K562 (cell line): ENCODE results near the gene FAM171A2. TPM values are rescaled to one million over a fixed set of nuclear protein-coding genes. Genes with fewer than 3 reads are reported as not detected.

Experiments used
- ADNP ChIP-seq: fragments of 200-800 bp; sonication (Bioruptor generic); IDR thresholded peaks from 2 replicates; pipeline ENCODE4 v1.6.1; 2016; ENCODE audit warnings: missing genetic modification characterization, missing compliant biosample characterization
- ATF3 ChIP-seq, 2 experiments: fragments of 450-650 bp in 1 of 2; sonication (generic) in 1 of 2; formaldehyde crosslinking in 1 of 2; IDR thresholded peaks in 1 of 2; conservative IDR thresholded peaks in 1 of 2; 2 replicates each; pipeline versions ENCODE4 v1.6.1 to v1.8.1; 2016 to 2023; ENCODE audit warnings: mild to moderate bottlenecking in 2 of 2, moderate library complexity in 2 of 2, inconsistent platforms in 1 of 2, missing genetic modification reagents in 1 of 2
- CBX1 ChIP-seq: sonication (generic); IDR thresholded peaks from 2 replicates; pipeline ENCODE4 v1.6.1; 2016; ENCODE audit warnings: antibody characterized with exemption, low read depth, mild to moderate bottlenecking
- CLOCK ChIP-seq: fragments of 250-450 bp; sonication (Bioruptor Pico); IDR thresholded peaks from 2 replicates; pipeline ENCODE4 v1.4.0; 2020; ENCODE audit warnings: mild to moderate bottlenecking, moderate library complexity, borderline replicate concordance
- CREM ChIP-seq: IDR thresholded peaks from 2 replicates; pipeline ENCODE4 v1.6.1; 2014; ENCODE audit warnings: antibody characterized with exemption, low read depth
- GTF2F1 ChIP-seq: IDR thresholded peaks from 2 replicates; pipeline ENCODE4 v1.6.1; 2011; ENCODE audit warnings: low read depth, low read length, improper control_type of control experiment
- MEF2A ChIP-seq: IDR thresholded peaks from 2 replicates; pipeline ENCODE4 v1.6.1; 2011; ENCODE audit warnings: low read depth, mild to moderate bottlenecking, low read length, moderate library complexity; ENCODE audit not compliant: control insufficient read depth
- NBN ChIP-seq: fragments of 450-650 bp; IDR thresholded peaks from 2 replicates; pipeline ENCODE4 v1.6.1; 2016; ENCODE audit warnings: low read depth, mild to moderate bottlenecking
- PHF20 ChIP-seq: fragments of 450-650 bp; IDR thresholded peaks from 2 replicates; pipeline ENCODE4 v1.6.1; 2018; ENCODE audit not compliant: partially characterized antibody
- RAD51 ChIP-seq: fragments of 450-650 bp; IDR thresholded peaks from 2 replicates; pipeline ENCODE4 v1.7.1; 2016; ENCODE audit warnings: low read depth, mild to moderate bottlenecking, borderline replicate concordance
- TAF1 ChIP-seq: IDR thresholded peaks from 2 replicates; pipeline ENCODE4 v1.6.1; 2011; ENCODE audit warnings: mild to moderate bottlenecking, low read length, moderate library complexity; ENCODE audit not compliant: insufficient read depth, control insufficient read depth, severe bottlenecking; ENCODE audit errors: extremely low read depth
- TEAD1 ChIP-seq, 2 experiments: fragments of 450-650 bp in 1 of 2; sonication (generic) in 1 of 2; formaldehyde crosslinking; IDR thresholded peaks; 2 replicates each; pipeline versions ENCODE4 v1.4.0 to v1.8.0; 2020 to 2022; ENCODE audit warnings: mild to moderate bottlenecking in 2 of 2, missing genetic modification reagents in 1 of 2
- ZBTB1 ChIP-seq: sonication (generic); formaldehyde crosslinking; IDR thresholded peaks from 2 replicates; pipeline ENCODE4 v1.8.1; 2023; ENCODE audit warnings: missing genetic modification reagents, low read depth, mild to moderate bottlenecking, borderline replicate concordance
- ZBTB49 ChIP-seq: sonication (generic); formaldehyde crosslinking; IDR thresholded peaks from 2 replicates; pipeline ENCODE4 v1.8.0; 2022; ENCODE audit warnings: missing genetic modification reagents, mild to moderate bottlenecking, borderline replicate concordance
- ZNF507 ChIP-seq: conservative IDR thresholded peaks from 2 replicates; pipeline ENCODE4 v1.6.1; 2017; ENCODE audit warnings: missing genetic modification characterization, missing compliant biosample characterization
- ZNF511 ChIP-seq: sonication (generic); formaldehyde crosslinking; IDR thresholded peaks from 2 replicates; pipeline ENCODE4 v1.8.0; 2022; ENCODE audit warnings: mild to moderate bottlenecking, missing genetic modification reagents
- ZNF589 ChIP-seq: fragments of 200-800 bp; sonication (Bioruptor generic); IDR thresholded peaks from 2 replicates; pipeline ENCODE4 v1.6.1; 2016; ENCODE audit warnings: low read depth, missing genetic modification characterization, missing compliant biosample characterization
- ZNF668 ChIP-seq: fragments of 250-450 bp; sonication (Bioruptor Pico); IDR thresholded peaks from 2 replicates; pipeline ENCODE4 v1.8.0; 2022; ENCODE audit warnings: mild to moderate bottlenecking, inconsistent platforms
- ZNF79 ChIP-seq: fragments of 250-450 bp; sonication (Bioruptor Pico); IDR thresholded peaks from 2 replicates; pipeline ENCODE4 v1.4.0; 2020; ENCODE audit warnings: low read depth, mild to moderate bottlenecking, moderate library complexity
- polyA plus RNA-seq, 8 experiments: library from polyadenylated mRNA; depleted of rRNA in 4 of 8; stranded (reverse) in 5 of 8; unstranded in 3 of 8; fragments of >200 nt; fragmentation: Nextera tagmentation in 2 of 8; fragmentation: Illumina TruSeq in 1 of 8; extraction: Ambion mirVana in 2 of 8; extraction: Trizol in 1 of 8; gene quantifications; 2 replicates each; pipeline versions ENCODE4 v1.2.1 to v1.2.3, GENCODE V29; 2011 to 2014; ENCODE audit warnings: inconsistent platforms in 1 of 8, missing spikeins in 1 of 8
- total RNA-seq, 7 experiments: library from RNA; depleted of rRNA in 6 of 7; stranded (reverse); fragments of >200 nt in 6 of 7; fragmentation: Illumina TruSeq in 2 of 7; extraction: Trizol in 2 of 7; gene quantifications; 2 replicates each; pipeline versions ENCODE4 v1.2.1 to v1.2.3, GENCODE V29; 2011 to 2021; ENCODE audit warnings: low replicate concordance in 1 of 7
- TF ChIP-seq, protein P1 (sequence below): fragments of 200-800 bp; sonication (Bioruptor generic); IDR thresholded peaks from 2 replicates; pipeline ENCODE4 v1.6.1; 2017; ENCODE audit warnings: missing genetic modification characterization, missing compliant biosample characterization

The FAM171A2 gene
- total and polyA plus RNA-seq, 9 of the 15 experiments (the other 6 are each of a cell fraction or from before 2014, with no cell fraction given), result 0.10 to 10.2 (median 2.0) TPM; not detected in 1

DNA sequence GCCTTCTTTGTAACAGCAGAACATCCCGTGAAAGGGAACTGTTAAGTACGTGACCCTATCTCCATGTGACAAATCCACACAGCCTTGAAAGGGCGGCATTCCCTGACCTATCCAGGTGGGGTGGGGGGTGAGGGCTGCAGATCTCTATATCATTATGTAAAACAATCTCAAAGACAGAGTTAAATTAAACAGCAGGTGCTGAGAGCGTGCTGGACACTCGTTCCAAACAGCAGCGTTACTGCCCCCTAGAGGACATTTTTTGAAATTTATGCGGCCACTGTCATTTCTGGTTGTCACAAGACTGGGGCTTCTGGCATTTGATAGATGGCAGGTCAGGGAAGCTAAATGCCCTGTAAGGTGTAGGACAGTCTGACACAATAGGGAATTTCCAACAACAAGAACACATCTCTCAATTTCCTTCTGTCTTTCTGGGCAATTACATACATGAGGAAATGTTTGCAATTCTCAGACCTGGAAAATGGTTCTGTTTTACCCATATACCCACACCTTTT, 32.3 kb downstream of the FAM171A2 start (continued):
- TF ChIP-seq ATF3 (IDR thresholded peaks at IDR 0.05) (no peak), ATF3 (CRISPR knock-in tag; conservative IDR thresholded peaks at IDR 0.05) (no peak), NBN (no peak), CLOCK (CRISPR knock-in tag) (no peak), TEAD1 (CRISPR knock-in tag; IDR thresholded peaks at IDR 0.05) (peak in 1 of 2 experiments; percentile 41; a peak in 1 of 4 replicates), ADNP (tag) (no peak), ZNF589 (no peak), PHF20 (no peak), ZNF511 (CRISPR knock-in tag) (no peak), ZBTB1 (CRISPR knock-in tag) (no peak), ZNF668 (CRISPR knock-in tag) (no peak), MEF2A (no peak), TAF1 (no peak), CREM (0 out of 2 replicates have a peak, but pooled peaks have one; percentile 40), CBX1 (no peak), ZNF507 (tag) (no peak), RAD51 (no peak), GTF2F1 (no peak), ZBTB49 (CRISPR knock-in tag) (no peak), ZNF79 (CRISPR knock-in tag) (no peak)
- TF ChIP-seq, protein P1, sequence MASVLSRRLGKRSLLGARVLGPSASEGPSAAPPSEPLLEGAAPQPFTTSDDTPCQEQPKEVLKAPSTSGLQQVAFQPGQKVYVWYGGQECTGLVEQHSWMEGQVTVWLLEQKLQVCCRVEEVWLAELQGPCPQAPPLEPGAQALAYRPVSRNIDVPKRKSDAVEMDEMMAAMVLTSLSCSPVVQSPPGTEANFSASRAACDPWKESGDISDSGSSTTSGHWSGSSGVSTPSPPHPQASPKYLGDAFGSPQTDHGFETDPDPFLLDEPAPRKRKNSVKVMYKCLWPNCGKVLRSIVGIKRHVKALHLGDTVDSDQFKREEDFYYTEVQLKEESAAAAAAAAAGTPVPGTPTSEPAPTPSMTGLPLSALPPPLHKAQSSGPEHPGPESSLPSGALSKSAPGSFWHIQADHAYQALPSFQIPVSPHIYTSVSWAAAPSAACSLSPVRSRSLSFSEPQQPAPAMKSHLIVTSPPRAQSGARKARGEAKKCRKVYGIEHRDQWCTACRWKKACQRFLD (CRISPR knock-in tag), result no peak
